ENCODE results near the gene STARD6.
A peak's percentile ranks its signal among the peaks of the same experiment; 100 is the strongest.
"Not testable (repeated sequence)": the region's sequence is repeated elsewhere in the genome, so short reads cannot be mapped to it uniquely, and the experiment has no call there.

Gene STARD6, protein sequence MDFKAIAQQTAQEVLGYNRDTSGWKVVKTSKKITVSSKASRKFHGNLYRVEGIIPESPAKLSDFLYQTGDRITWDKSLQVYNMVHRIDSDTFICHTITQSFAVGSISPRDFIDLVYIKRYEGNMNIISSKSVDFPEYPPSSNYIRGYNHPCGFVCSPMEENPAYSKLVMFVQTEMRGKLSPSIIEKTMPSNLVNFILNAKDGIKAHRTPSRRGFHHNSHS

DNA sequence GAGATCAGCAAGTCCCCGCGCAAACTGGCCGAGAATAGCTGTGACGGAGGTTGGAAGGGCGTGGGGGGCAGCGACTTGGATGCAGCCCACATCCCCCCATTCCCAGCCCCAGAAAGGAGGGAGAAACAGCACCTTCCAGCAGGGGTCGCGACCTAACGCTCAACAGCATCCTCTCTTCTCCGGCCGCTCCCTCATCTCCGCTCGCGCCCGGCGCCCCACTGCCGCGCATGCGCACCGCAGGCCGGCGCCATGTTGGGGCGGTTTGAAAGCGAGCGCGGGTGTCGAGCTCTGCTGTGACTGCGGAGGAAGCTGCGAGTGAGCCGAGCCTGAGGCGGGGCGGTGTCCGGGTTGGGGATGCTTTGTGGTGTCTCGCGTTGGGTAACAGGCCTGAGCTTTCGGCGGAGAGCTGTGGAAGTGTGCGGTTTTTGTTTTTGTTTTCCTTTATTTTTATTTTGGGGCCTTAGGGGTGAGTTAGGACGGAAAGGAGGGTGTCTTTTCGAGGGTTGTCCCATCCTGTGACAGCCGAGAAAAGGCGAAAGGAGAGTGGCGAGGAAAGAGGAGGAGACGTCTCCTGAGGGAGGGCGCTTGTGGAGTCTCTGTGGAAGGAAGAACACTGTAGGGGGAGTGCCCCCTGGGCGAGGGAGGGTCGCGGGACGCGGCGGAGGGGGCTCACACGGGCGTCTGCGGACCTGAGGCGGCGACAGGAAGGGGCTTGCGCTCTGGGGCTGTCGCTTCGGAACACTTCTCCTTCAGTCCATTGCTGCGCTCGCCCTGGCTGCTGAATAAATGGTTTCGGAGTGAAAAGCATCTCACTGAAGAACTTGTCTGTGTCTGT lies at the start of gene STARD6, which contains the start of gene C18orf54:
STARD6 (minus strand) TSS at position 199 of the 835 bp plus-strand sequence. CDS start 3,285 bp downstream, outside the sequence.
C18orf54 (plus strand) TSS at position 247 of the 835 bp plus-strand sequence. CDS start 2,667 bp downstream, outside the sequence.
- in situ Hi-C loops (cut with HindIII; ENCODE audit: low pct_ligation_motif_present, low pct_unique_long_range_greater_than_20kb, low sequenced_read_pairs): no loop called here
- peak; percentile 91 for DNase-seq

DNA sequence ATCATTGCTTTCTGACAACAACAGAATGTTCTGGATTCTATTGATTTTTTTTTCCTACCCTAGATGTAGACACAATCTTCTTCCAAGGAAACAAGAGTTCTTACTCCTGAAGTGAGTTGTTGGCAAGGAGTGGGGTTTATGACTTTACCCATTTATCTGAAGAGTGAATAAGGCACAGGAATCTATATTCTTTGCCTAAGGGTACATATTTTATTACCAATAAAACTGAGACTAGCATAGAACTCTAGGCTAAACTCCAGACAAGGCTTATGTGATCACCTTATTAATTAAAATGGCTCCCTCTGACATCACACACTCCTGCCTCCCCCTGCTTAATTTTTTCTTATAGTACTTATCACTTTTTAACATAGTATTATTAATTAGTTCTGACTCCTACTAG lies 47.6 kb upstream of the STARD6 start:
- DNase-seq: no peak
- in situ Hi-C loops (cut with HindIII; ENCODE audit: low pct_ligation_motif_present, low pct_unique_long_range_greater_than_20kb, low sequenced_read_pairs): no loop called here

DNA sequence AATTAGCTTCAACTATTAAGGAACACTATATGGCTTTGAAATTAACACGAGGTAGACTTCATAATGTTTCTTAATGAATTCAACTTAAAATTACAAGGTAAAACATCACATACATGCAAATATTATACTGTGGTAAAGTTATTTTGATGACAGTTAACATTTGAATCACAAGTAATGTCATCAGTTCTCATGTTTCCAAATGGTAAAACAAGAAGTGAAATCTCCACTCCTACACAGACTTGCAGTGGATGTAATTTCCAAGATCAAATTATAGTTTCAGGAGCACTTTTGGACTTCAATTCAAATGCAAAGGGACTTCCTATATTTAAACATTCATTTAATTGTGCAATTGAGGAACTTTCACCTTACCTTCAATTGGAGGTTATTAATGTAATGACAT lies 39.1 kb upstream of the STARD6 start:
- no peak for DNase-seq
- in situ Hi-C loops (cut with HindIII; ENCODE audit: low pct_ligation_motif_present, low pct_unique_long_range_greater_than_20kb, low sequenced_read_pairs): no loop called here

DNA sequence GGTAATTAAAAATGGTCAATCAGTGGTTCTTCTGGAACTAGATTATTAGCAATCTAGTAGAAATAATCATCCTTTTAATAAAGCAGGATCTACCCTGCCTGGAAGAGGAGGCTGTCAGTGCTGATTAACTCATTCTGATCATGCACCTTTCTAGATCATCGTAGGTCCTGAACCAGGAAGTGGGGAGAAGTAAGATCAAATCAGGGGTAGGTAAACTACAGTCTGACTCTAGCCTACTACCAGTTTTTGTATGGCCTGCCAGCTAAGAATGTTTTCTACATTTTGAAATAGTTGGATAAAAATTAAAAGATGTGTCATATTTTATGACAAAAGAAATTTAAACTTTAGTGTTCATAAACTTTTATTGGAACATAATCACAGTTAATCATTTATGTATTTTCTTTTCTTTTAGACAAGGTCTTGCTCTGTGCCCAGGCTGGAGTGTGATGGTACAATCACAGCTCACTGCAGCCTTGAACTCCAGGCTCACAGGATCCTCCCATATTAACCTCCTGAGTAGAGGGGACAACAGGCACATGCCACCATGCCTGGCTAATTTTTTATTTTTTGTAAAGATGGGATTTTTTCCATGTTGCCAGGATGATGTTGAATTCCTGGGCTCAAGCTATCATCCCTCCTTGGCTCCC lies 36.1 kb upstream of the STARD6 start:
- DNase-seq: no peak
- in situ Hi-C loops (cut with HindIII; ENCODE audit: low pct_ligation_motif_present, low pct_unique_long_range_greater_than_20kb, low sequenced_read_pairs): no loop called here

DNA sequence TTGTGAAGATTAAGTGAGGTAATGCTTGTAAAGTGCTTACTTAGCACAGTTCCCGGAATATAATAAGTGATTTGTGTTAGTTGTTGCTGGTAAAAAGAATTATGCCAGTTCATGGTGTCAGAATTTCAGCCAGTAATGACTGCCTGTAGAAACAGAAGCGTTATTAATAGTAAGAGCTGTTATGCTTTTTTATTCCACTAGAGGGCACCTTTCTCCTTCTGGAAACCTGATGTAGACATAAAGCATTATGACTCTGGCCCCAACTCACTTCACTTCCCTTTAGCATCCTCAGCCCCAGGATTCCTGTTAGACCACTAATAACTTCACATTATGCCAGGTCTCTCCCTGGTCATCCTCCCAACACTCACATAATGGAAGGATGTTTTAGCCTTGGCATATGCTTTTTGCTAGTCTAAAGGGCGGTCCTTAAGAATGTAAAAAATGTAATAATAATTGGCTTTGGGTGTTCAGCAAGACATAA lies 34.9 kb upstream of the STARD6 start:
- in situ Hi-C loops (cut with HindIII; ENCODE audit: low pct_ligation_motif_present, low pct_unique_long_range_greater_than_20kb, low sequenced_read_pairs): no loop called here

DNA sequence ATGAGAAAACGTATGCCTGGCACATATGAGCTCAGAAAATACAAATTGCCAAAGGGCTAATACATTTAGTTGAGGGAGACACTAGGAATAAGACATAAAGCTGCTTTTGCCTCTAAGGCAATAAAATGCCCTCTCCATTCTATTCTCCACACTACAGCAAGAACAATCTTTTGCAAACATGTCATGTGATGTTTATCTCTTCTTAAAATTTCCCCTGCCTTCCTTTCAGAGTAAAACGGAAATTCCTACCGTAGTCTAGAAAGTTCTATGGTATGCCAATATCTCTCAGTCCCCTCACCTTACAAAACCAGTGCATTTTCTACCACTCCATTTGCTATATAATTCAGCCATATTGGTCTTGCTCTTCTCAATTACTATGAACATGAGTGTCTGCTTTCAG lies 33.2 kb upstream of the STARD6 start:
- no peak for DNase-seq
- in situ Hi-C loops (cut with HindIII; ENCODE audit: low pct_ligation_motif_present, low pct_unique_long_range_greater_than_20kb, low sequenced_read_pairs): no loop called here

More for the DNA sequence above, 34.9 kb upstream of the STARD6 start:
- DNase-seq: peak; percentile 74

DNA sequence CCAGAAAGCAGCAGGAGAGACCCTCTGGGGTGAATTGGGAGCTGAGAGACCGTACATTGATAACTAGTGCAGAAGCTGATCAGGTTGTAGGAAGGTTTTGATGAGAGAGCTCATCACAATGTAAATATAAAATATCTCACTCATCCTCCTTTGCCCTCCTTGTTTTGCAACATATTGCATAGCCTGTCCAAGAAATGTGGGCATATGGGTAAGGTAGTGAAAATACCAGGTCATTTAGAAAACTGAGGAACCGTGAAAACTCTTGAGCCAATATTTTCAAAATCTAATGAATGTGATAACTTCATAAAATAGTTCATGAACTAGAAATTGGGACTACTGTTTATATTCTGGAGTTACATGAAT lies 31.5 kb upstream of the STARD6 start:
- DNase-seq: peak; percentile 1
- in situ Hi-C loops (cut with HindIII; ENCODE audit: low pct_ligation_motif_present, low pct_unique_long_range_greater_than_20kb, low sequenced_read_pairs): no loop called here

DNA sequence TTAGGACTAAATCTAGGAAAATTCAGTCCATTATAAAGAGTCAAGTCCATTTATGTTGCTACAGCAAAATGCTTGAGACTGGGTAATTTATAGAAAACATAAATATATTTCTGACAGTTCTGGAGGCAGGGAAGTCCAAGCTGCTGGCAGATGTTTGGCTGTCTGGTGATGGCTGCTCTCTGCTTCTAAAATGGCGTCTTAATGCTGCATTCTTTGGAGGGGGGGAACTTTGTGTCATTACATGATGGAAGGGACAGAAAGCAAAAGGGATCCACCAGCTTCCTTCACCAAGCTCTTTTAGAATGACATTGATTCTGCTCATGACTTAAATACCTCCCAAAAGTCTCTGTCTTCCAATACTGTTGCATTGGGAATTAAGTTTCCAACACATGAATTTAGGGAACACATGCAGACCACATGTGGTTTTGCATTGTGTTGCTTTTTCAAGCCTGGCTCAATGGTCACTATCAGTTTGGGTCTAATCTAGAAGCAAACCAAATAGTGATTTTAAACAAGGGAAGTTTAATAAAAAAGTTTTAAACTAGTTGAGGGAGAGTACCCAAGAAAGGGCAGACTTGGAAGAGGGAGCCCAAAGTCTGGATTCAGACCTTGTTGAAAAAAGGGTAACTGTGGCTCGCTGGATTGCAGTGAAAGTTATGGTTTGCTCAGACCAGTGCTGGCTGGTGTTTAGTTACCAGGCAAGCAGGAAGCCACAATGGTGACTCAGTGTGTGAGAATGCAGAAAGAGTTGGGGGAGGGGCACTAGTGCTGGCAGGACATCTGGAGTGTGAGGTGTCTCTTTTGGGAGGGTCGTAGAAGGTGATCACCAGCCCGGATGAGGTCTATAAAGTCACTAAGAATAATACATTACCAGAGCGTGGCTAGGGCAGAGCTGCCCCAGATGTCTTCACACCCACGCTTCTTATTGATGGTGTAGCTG lies 30.8 kb upstream of the STARD6 start:
- peak; percentile 88 for DNase-seq
- in situ Hi-C loops (cut with HindIII; ENCODE audit: low pct_ligation_motif_present, low pct_unique_long_range_greater_than_20kb, low sequenced_read_pairs): no loop called here

DNA sequence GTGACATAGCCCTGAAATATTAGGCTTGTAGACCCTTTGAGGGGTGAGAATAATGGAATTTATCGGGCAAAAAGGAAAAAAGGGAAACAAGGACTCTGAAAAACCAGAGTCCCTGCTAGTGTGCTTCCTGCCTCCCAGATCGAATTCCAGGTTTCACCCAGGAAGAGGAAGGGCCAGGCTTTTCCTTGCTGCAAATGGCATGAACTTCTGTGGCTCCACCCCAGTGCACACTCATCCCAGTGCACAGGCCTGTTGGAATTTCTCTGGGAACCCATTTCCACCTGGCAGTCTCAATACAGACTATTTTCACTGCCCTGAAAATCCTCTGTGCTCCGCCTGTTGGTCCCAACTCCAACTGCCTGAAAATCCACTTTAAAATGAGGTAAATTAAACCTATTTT lies 30.0 kb upstream of the STARD6 start:
- peak; percentile 49 for DNase-seq
- in situ Hi-C loops (cut with HindIII; ENCODE audit: low pct_ligation_motif_present, low pct_unique_long_range_greater_than_20kb, low sequenced_read_pairs): no loop called here

DNA sequence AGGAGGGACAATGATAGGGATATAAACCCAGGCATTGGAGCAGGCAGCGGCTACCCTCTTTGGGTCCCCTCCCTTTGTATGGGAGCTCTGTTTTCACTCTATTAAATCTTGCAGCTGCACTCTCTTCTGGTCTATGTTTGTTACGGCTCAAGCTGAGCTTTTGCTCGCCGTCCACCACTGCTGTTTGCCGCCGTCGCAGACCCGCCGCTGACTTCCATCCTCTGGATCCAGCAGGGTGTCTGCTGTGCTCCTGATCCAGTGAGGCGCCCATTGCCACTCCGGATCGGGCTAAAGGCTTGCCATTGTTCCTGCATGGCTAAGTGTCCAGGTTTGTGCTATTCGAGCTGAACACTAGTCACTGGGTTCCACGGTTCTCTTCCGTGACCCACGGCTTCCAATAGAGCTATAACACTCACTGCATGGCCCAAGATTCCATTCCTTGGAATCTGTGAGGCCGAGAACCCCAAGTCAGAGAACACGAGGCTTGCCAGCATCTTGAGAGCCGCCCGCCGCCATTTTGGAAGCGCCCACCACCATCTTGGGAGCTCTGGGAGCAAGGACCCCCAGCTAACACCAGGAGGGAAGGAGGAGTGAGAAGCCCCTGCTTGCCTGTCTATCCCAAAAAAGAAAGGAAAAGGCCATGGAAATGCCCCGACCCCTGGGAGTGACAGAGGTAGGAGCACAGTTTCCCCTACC lies 29.3 kb upstream of the STARD6 start:
- DNase-seq; in situ Hi-C loops (cut with HindIII; ENCODE audit: low pct_ligation_motif_present, low pct_unique_long_range_greater_than_20kb, low sequenced_read_pairs): not testable (repeated sequence)

DNA sequence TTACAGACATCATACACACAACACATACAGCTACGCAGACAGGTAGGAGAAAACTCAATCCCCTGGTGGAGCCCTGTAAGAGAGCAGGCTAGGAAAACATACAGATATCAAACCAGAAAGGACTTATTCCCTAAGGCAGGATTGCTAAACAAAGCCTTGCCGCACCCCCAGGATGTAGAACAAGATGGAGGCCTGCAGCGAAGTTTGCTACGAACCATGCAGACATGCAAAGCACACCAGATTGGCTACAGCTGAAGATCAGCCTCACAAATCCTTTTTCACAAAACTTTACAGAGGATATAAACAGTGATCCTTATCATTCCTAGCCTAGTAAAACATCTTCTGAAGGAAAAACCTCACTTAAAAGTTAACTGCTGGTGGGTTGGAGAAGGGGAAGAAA lies 28.4 kb upstream of the STARD6 start:
- DNase-seq: no peak
- in situ Hi-C loops (cut with HindIII; ENCODE audit: low pct_ligation_motif_present, low pct_unique_long_range_greater_than_20kb, low sequenced_read_pairs): no loop called here

DNA sequence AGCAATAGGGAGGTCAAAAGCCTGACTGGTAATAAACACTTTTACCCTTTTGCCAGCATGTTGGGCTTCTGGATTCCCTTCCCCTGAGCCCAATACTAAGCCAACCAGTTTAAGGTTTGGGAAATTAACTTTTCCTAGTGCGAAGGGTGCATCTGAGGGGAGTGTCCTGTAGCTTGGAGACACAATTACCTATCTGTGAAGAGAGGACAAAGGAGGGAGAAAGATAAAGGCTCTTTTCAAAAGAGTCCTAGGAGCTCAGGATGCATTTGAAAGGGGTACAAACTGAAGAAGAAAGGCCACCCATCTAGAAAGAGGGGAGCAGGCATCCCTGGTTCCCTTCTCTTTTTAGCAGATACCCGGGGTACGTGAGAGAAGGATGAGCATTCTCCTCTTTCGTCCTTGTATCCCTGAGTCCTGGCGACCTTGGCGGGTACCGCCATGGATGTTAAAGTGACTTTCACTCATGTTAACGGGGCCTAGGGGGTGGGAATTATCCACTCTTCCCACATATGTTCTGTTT lies 25.1 kb upstream of the STARD6 start:
- in situ Hi-C loops (cut with HindIII; ENCODE audit: low pct_ligation_motif_present, low pct_unique_long_range_greater_than_20kb, low sequenced_read_pairs): no loop called here
- no peak for DNase-seq

DNA sequence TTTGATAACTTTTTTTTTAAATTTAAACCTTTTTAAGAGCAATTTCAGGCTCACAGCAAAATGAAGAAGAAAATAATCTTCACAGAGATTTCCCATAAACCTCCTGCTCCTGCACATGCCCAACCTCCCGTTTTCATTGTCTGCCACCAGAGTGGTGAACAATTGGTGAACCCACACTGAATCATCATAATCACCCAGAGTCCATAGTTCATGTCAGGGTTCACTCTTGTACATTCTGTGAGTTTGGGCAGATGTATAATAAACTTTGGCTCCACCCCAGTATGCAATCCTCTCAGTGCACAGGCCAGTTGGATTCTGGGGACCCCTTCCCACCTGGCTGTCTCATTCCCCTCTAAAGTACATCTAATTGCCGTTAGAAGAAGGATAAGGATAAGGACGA lies 24.4 kb upstream of the STARD6 start:
- in situ Hi-C loops (cut with HindIII; ENCODE audit: low pct_ligation_motif_present, low pct_unique_long_range_greater_than_20kb, low sequenced_read_pairs): no loop called here
- DNase-seq: no peak

DNA sequence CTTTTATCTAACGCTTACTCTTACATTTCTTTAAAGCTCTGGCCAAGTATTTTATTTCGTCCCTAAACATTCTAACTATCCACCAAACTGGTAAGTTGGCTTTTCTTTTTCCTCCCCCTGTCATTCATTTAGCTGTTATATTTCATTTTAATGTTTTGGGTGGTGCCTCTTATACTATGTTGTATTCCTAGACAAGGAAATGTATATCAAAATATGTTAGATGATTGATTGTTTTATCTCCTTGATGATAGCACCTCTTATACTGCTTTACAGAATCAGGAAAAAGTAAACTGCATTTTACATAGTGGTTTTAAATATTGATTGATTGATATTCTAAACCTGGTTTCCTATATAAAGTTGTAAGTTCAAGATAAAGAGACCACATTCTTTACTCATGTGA lies 24.0 kb upstream of the STARD6 start:
- in situ Hi-C loops (cut with HindIII; ENCODE audit: low pct_ligation_motif_present, low pct_unique_long_range_greater_than_20kb, low sequenced_read_pairs): no loop called here
- DNase-seq: no peak

DNA sequence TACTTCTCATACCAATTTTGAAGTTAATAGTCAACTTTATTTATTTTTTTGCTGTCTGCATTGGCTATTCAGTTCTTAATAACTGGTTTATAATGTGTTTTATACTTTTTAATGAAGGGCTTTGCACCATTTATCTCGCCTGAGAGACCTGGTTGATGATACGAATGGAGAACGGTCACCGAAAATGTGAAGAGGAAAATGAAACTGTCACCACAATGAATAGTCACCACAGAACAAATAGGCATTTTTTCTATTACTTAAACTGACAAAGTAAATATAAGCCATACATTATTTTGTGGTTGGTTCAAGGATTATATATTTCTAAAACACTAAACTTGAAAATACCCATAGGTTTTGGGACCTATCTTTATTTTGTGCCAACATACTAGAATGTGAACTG lies 20.4 kb upstream of the STARD6 start:
- DNase-seq: no peak
- in situ Hi-C loops (cut with HindIII; ENCODE audit: low pct_ligation_motif_present, low pct_unique_long_range_greater_than_20kb, low sequenced_read_pairs): no loop called here

DNA sequence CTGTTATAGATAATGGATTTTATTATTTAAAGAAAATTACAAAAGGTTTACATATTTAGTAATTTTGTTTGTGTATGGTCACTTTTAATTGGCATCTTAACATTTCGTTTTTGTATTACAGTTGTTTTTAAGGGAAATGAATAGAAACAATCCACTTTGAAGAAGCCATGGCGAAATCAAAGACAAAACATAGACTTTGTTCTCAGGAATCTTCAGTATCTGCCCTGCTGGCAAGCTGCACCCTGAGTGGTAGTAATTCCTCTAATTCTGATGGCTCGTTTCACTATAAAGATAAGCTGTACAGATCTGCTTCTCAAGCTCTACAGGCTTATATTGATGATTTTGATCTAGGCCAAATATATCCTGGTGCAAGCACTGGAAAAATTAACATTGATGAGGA lies 2.7 kb upstream of the STARD6 start:
- in situ Hi-C loops (cut with HindIII; ENCODE audit: low pct_ligation_motif_present, low pct_unique_long_range_greater_than_20kb, low sequenced_read_pairs): no loop called here

DNA sequence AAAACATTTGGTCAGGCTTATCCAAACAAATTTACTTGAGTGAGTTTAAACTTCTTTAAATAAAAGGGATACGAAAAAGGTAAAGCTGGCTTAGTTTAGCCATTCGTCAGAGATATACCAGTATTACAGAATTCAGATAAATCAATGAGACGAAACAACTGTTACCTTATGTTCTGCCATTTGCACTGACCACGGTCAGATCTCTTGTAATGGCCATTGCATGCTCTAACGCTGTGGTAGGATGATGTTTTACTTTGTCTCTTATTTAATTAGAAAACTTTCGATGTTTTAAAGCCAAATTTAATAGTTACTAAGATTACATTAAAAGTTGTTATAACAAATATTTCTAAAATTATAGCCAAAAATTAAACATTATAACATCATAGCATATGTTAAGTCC lies 1.6 kb upstream of the STARD6 start:
- in situ Hi-C loops (cut with HindIII; ENCODE audit: low pct_ligation_motif_present, low pct_unique_long_range_greater_than_20kb, low sequenced_read_pairs): no loop called here
- peak; percentile 16 for DNase-seq

More for the DNA sequence above, 2.7 kb upstream of the STARD6 start:
- no peak for DNase-seq

Data from ACHN (cell line).